SU-DHL-6 (cell line): ENCODE results near the gene ELMO2.

ENCODE experiments used
- CTCF ChIP-seq: fragments of 200-600 bp; sonication (generic); IDR thresholded peaks from one replicate; pipeline ENCODE4 v1.5.1; 2017; ENCODE audit warnings: antibody characterized with exemption, mild to moderate bottlenecking, low read length, moderate library complexity; ENCODE audit not compliant: insufficient read depth, poor library complexity, severe bottlenecking
- EZH2phosphoT487 ChIP-seq: fragments of 200-600 bp; sonication (generic), shearing (Covaris generic); conservative IDR thresholded peaks from 2 replicates; pipeline ENCODE4 v1.6.1; 2018; ENCODE audit warnings: mild to moderate bottlenecking, antibody characterized with exemption, low read length, moderate library complexity, mixed read lengths

- TF ChIP-seq CTCF (no peak), EZH2phosphoT487 (no peak)
Observed at GRCh38 chr20:46406200-46406985, at the start of gene ELMO2.
